ENCODE measurements around the gene IL18R1.

Gene IL18R1

GRCh38 chr2:102346381-102347130 is 9.0 kb upstream of the IL18R1 start:
- Histone ChIP-seq H3K4me3 (ENCODE audit: low read depth in 1 of 2, low read length in 2 of 2) (no peak overlapping the region), H3K27ac (ENCODE audit: low read depth, low read length) (no peak overlapping the region), H3K36me3 (ENCODE audit: insufficient read depth, low read length) (no peaks in the 10 kb centered on the region), H3K4me1 (ENCODE audit: insufficient read depth, low read length) (no peaks in the 10 kb centered on the region), H3K9ac (ENCODE audit: low read length) (no peak overlapping the region), H3K27me3 (ENCODE audit: control insufficient read depth in 1 of 2, insufficient read depth in 2 of 2, low read length in 2 of 2) (no peaks in the 10 kb centered on the region), H3K9me3 (ENCODE audit: low read length) (no peaks in the 10 kb centered on the region)

DNA sequence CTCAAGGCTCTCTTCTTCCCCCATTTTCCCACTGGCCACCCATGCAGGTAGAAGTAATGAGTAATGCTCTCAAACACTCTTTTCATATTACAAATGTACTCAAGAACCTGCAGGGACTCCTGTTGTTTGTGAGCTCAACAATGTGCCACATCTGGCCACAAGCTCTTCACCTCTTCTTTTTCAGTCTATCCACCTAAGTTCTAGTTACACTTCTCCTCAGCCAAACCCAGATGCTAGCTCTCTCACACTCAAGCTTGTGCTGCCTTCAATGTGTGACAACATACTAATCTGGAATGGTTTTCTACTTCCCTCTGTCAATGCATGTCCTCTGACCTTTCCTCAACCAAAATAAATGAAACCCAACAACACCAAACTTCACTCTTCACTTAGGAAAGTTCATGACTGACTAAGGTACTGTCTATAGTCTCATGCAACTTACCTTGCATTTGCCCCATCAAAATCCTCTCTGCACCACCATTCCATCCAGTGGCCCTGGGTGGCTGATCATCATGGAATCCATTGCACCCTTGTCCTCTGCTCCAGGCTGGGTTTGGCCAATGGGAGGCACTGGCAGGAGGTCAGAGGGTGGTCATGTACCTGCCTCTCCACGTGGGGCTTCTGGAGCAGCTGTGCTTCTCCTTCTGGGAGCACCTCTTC is 5.3 kb upstream of the IL18R1 start:
- no peaks in the 10 kb centered on the region for H3K36me3 ChIP-seq (ENCODE audit: insufficient read depth, low read length)
- H3K27ac ChIP-seq (ENCODE audit: low read depth, low read length) = no peak overlapping the region
- no peaks in the 10 kb centered on the region for H3K9me3 ChIP-seq (ENCODE audit: low read length)
- H3K4me1 ChIP-seq (ENCODE audit: insufficient read depth, low read length) = no peaks in the 10 kb centered on the region
- no peak overlapping the region for H3K9ac ChIP-seq (ENCODE audit: low read length)
- no peaks in the 10 kb centered on the region for H3K27me3 ChIP-seq (ENCODE audit: control insufficient read depth in 1 of 2, insufficient read depth in 2 of 2, low read length in 2 of 2)
- no peak overlapping the region for H3K4me3 ChIP-seq (ENCODE audit: low read depth in 1 of 2, low read length in 2 of 2)

DNA sequence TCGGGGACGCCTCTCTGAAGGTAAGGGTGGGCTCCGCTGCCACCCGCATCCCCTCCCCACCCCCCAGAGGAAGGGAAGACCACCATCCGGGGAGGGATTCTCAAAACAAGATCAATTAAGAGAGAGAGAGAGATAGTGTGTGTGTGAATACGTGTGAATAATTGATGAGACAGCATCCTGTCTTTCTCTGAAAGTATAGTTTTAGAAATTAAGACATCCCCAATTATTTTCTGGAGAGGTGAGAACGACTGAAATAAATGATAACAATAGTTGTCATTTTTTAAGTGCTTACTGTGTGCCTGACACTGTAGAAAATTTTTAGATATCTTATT is 751 bp downstream of the IL18R1 start:
- no peaks in the 10 kb centered on the region for H3K9me3 ChIP-seq (ENCODE audit: low read length)
- H3K36me3 ChIP-seq (ENCODE audit: insufficient read depth, low read length) = no peaks in the 10 kb centered on the region
- H3K9ac ChIP-seq (ENCODE audit: low read length) = peak overlapping the region; percentile 39
- H3K27me3 ChIP-seq (ENCODE audit: control insufficient read depth in 1 of 2, insufficient read depth in 2 of 2, low read length in 2 of 2) = no peaks in the 10 kb centered on the region
- H3K4me3 ChIP-seq (ENCODE audit: low read depth in 1 of 2, low read length in 2 of 2) = peak overlapping the region; percentile 62 to 71
- H3K27ac ChIP-seq (ENCODE audit: low read depth, low read length) = no peak overlapping the region
- H3K4me1 ChIP-seq (ENCODE audit: insufficient read depth, low read length) = no peaks in the 10 kb centered on the region

DNA sequence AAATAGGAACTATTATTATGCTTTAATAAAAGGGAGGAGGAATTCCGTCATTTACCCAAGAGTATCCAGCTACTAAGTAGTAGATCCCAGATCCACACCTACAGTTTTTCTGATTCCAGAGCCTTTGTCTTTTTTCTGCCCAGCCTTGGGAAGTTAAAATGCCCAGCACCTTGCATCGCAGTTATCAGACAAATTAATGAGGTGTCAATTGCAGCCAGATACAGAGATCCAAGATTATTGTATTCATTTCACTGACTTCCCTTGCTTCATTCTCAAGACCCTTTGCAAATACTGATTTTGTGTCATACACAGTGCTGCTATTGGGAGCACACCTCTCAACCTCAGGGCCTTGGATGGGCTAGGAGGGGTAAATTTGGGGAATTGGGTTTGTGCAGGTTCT is 1.1 kb downstream of the IL18R1 start:
- H3K9ac ChIP-seq (ENCODE audit: low read length) = no peak overlapping the region
- peak overlapping the region in 1 of 2 donors; percentile 71 for H3K4me3 ChIP-seq (ENCODE audit: low read depth in 1 of 2, low read length in 2 of 2)
- no peaks in the 10 kb centered on the region for H3K4me1 ChIP-seq (ENCODE audit: insufficient read depth, low read length)
- H3K27me3 ChIP-seq (ENCODE audit: control insufficient read depth in 1 of 2, insufficient read depth in 2 of 2, low read length in 2 of 2) = no peaks in the 10 kb centered on the region
- no peak overlapping the region for H3K27ac ChIP-seq (ENCODE audit: low read depth, low read length)
- H3K36me3 ChIP-seq (ENCODE audit: insufficient read depth, low read length) = no peaks in the 10 kb centered on the region
- H3K9me3 ChIP-seq (ENCODE audit: low read length) = no peaks in the 10 kb centered on the region

DNA sequence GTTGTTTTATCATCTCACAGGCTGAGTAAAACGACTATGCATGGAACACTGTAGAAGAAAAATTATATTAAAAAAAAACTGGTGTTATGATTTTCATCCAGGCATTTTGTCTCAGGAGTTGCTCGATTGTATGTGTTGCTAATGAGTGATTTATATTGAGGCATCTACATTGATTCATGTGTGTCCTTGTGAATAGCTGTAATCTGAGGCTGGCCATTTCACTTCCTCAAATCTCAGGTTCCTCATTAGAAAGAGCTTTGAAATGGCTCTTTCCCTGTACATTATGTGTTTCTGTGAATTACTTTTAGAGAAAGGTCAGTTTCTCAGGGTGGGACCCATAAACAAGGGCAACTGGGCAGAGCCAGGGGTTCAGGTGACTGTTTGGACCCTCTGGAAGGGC is 2.3 kb downstream of the IL18R1 start:
- H3K4me1 ChIP-seq (ENCODE audit: insufficient read depth, low read length) = no peaks in the 10 kb centered on the region
- no peaks in the 10 kb centered on the region for H3K27me3 ChIP-seq (ENCODE audit: control insufficient read depth in 1 of 2, insufficient read depth in 2 of 2, low read length in 2 of 2)
- no peak overlapping the region for H3K9ac ChIP-seq (ENCODE audit: low read length)
- no peak overlapping the region for H3K27ac ChIP-seq (ENCODE audit: low read depth, low read length)
- no peaks in the 10 kb centered on the region for H3K36me3 ChIP-seq (ENCODE audit: insufficient read depth, low read length)
- H3K4me3 ChIP-seq (ENCODE audit: low read depth in 1 of 2, low read length in 2 of 2) = no peak overlapping the region
- H3K9me3 ChIP-seq (ENCODE audit: low read length) = no peaks in the 10 kb centered on the region

GRCh38 chr2:102358496-102358895 is 2.9 kb downstream of the IL18R1 start:
- H3K27ac ChIP-seq (ENCODE audit: low read depth, low read length) = no peak overlapping the region
- no peaks in the 10 kb centered on the region for H3K9me3 ChIP-seq (ENCODE audit: low read length)
- H3K4me1 ChIP-seq (ENCODE audit: insufficient read depth, low read length) = no peaks in the 10 kb centered on the region
- H3K4me3 ChIP-seq (ENCODE audit: low read depth in 1 of 2, low read length in 2 of 2) = no peak overlapping the region
- no peak overlapping the region for H3K9ac ChIP-seq (ENCODE audit: low read length)
- H3K36me3 ChIP-seq (ENCODE audit: insufficient read depth, low read length) = no peaks in the 10 kb centered on the region
- H3K27me3 ChIP-seq (ENCODE audit: control insufficient read depth in 1 of 2, insufficient read depth in 2 of 2, low read length in 2 of 2) = no peaks in the 10 kb centered on the region

GRCh38 chr2:102359527-102359926 is 3.9 kb downstream of the IL18R1 start:
- Histone ChIP-seq H3K27me3 (ENCODE audit: control insufficient read depth in 1 of 2, insufficient read depth in 2 of 2, low read length in 2 of 2) (no peaks in the 10 kb centered on the region), H3K4me3 (ENCODE audit: low read depth in 1 of 2, low read length in 2 of 2) (no peak overlapping the region), H3K9me3 (ENCODE audit: low read length) (no peaks in the 10 kb centered on the region), H3K4me1 (ENCODE audit: insufficient read depth, low read length) (no peaks in the 10 kb centered on the region), H3K27ac (ENCODE audit: low read depth, low read length) (no peak overlapping the region), H3K36me3 (ENCODE audit: insufficient read depth, low read length) (no peaks in the 10 kb centered on the region), H3K9ac (ENCODE audit: low read length) (no peak overlapping the region)

DNA sequence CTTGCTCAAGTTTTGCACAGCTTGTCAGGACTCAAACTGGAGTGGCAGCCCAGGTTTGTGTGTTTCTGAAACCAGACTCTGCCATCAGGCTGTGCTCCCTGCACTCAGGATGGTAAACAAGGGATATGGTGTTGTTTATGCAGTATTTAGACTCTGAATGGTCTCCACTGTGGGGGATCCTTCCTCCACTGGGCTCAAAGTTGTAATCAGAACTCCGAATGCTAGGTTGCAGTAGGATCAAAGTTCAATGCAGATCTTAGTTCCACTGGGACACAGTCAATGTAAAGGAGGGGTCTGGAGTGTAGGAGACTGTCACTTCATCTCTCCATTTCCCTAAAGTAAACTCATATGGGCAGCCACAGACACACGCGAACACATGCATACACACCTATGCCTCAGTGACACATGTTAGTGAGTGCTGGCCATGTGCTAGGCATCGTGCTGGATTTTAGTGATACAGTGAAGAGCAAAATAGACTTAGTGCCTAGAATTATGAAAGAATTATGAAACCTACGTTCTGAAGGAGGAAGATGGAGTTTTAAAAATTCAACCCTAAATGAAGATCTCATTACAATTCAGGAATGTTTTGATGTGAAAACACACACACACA is 6.1 kb downstream of the IL18R1 start:
- Histone ChIP-seq H3K36me3 (ENCODE audit: insufficient read depth, low read length) (no peaks in the 10 kb centered on the region), H3K27ac (ENCODE audit: low read depth, low read length) (no peak overlapping the region), H3K4me3 (ENCODE audit: low read depth in 1 of 2, low read length in 2 of 2) (no peak overlapping the region), H3K4me1 (ENCODE audit: insufficient read depth, low read length) (no peaks in the 10 kb centered on the region), H3K9ac (ENCODE audit: low read length) (no peak overlapping the region), H3K27me3 (ENCODE audit: control insufficient read depth in 1 of 2, insufficient read depth in 2 of 2, low read length in 2 of 2) (no peaks in the 10 kb centered on the region), H3K9me3 (ENCODE audit: low read length) (peaks cover 6% of the 10 kb centered on the region)

DNA sequence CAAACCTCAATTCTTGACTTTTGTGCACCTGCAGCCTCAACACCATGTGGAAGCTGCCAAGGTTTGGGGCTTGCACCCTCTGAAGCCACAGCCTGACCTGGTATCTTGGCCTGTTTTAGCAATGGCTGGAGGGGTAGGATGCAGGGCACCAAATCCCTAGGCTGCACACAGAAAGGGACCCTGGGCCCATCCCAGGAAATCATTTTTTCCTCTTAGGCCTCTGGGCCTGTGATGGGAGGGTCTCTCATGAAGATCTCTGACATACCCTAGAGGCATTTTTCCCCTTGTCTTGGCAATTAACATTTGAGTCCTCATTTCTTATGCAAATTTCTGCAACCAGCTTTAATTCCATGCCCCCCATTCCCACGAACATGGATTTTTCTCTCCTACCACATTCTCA is 10.2 kb downstream of the IL18R1 start:
- Histone ChIP-seq H3K27me3 (ENCODE audit: control insufficient read depth in 1 of 2, insufficient read depth in 2 of 2, low read length in 2 of 2) (no peaks in the 10 kb centered on the region), H3K4me1 (ENCODE audit: insufficient read depth, low read length) (no peaks in the 10 kb centered on the region), H3K9ac (ENCODE audit: low read length) (no peak overlapping the region), H3K4me3 (ENCODE audit: low read depth in 1 of 2, low read length in 2 of 2) (no peak overlapping the region), H3K9me3 (ENCODE audit: low read length) (peaks cover 6% of the 10 kb centered on the region), H3K27ac (ENCODE audit: low read depth, low read length) (no peak overlapping the region), H3K36me3 (ENCODE audit: insufficient read depth, low read length) (no peaks in the 10 kb centered on the region)

DNA sequence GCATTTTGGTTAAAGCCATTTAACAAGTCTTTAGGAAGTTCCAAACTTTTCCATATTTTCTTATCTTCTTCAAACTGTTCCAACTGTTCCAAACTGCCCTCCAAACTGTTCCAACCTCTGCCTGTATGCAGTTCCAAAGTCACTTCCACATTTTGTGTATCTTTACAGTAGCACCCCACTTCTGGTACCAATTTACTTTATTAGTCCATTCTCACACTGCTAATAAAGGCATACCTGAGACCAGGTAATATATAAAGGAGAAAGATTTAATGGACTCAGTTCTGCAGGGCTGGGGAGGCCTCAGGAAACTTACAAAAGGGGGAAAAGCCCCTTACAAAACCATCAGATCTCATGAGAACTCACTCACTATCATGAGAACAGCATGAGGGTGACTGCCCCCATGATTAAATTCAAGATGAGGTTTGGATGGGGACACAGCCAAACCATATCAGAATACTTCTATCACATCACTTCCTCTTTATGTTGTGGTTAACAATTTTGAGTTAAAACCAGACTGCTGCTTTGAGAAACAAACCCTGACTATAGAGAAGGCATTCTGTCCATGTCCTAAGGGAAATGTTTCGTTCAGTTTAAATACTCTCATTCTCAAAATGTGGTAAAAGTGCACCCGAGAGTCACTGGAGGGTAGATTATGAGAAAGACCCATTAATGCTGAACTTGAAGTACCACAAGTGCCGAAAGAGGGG is 11.0 kb downstream of the IL18R1 start:
- Histone ChIP-seq H3K27me3 (ENCODE audit: control insufficient read depth in 1 of 2, insufficient read depth in 2 of 2, low read length in 2 of 2) (no peaks in the 10 kb centered on the region), H3K9me3 (ENCODE audit: low read length) (peaks cover 6% of the 10 kb centered on the region), H3K36me3 (ENCODE audit: insufficient read depth, low read length) (no peaks in the 10 kb centered on the region), H3K4me1 (ENCODE audit: insufficient read depth, low read length) (no peaks in the 10 kb centered on the region), H3K4me3 (ENCODE audit: low read depth in 1 of 2, low read length in 2 of 2) (no peak overlapping the region), H3K27ac (ENCODE audit: low read depth, low read length) (no peak overlapping the region), H3K9ac (ENCODE audit: low read length) (no peak overlapping the region)

DNA sequence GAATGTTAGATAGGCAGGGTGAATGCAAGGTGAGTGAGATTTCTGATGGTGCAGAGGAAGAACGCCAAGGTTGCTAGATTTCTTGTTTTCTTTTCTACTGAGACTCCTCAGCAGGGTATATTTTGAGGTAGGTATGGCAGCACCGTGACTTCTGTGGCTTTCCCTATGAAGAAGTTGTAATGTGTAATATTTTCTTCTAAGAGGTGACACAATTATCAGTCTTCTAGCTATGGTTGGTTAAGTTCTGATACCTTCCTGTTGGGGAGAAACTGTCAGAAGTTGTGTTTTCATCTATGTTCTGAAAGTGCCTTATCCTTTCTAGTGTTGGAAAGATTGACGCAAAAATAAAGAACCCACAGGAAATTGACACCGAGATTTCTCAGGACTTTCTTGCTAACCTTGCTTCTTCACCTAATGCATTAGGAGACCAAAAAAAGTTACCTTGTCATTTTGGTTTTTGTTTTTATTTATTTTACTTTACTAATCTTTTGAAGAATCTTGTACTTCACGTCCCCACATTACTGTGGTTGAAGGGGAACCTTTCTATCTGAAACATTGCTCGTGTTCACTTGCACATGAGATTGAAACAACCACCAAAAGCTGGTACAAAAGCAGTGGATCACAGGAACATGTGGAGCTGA is 11.9 kb downstream of the IL18R1 start:
- Histone ChIP-seq H3K27me3 (ENCODE audit: control insufficient read depth in 1 of 2, insufficient read depth in 2 of 2, low read length in 2 of 2) (no peaks in the 10 kb centered on the region), H3K9me3 (ENCODE audit: low read length) (peaks cover 6% of the 10 kb centered on the region), H3K9ac (ENCODE audit: low read length) (no peak overlapping the region), H3K4me3 (ENCODE audit: low read depth in 1 of 2, low read length in 2 of 2) (no peak overlapping the region), H3K36me3 (ENCODE audit: insufficient read depth, low read length) (no peaks in the 10 kb centered on the region), H3K27ac (ENCODE audit: low read depth, low read length) (no peak overlapping the region), H3K4me1 (ENCODE audit: insufficient read depth, low read length) (no peaks in the 10 kb centered on the region)
